NCI-H2029 treated with DMSO at 0.1 percent for 48 hours (cell line): ENCODE data around the gene PRIMA1.

ENCODE experiments used
- DNase-seq: peaks from one replicate; lab custom pipeline; 2025; lab: John Stamatoyannopoulos, UW

PRIMA1 gene

DNA sequence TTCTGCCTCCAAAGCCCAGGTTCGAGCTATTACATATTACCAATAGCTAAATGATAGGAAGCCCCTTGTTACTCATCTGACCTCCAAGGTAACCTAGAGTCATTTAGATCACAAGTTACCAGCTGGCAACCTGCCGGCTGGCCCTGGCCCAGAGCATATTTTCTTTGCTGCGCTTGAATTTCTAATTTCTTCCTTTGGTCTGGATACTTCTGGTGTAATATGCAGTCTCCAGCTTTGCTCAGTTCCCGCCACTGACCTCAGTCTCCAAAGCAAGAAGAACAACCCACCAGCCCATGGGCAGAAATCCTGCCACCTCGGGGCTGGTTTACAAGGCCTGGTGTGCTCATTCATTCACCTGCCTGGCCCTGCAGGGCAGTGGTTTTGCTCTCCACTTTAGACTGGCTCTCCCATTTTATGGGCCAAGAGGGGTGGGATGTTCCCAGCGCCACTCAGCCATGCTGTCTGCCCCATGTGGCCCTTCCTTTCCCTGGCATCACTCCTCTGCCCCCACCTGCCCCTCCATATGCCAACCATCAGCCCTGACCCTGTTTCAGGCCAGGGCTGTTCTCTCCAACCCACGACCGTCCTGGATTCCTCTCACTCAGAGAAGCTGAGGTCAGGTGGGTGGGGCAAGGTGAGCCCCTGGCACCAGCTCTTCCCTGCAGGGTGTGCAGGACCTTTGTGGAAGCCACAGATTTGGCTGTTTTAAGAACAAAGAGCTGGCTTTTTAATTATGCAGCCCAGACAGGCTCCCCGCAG, 76.0 kb downstream of the PRIMA1 start:
- no peak for DNase-seq

GRCh38 chr14:93709249-93709648, 79.0 kb downstream of the PRIMA1 start:
- no peak for DNase-seq

DNA sequence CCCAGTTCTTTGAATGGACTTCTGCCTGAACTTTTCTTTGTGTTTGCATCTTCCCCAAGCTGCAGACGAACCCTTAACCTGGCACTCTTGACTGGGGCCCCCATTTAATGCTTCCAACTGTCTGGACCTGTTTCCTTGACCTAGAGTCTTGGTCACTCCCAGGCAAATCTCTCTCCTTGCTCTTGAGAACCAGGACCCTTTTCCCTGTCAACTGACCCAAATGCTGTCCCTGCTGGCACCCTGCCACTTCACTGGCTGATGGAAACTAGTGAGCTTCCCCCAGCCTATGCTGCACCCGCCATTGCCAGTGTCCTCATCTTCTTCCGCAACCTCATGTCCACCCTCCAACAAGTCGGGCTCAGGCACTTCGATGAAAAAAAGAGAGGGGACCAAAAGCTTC, 79.5 kb downstream of the PRIMA1 start:
- no peak for DNase-seq

DNA sequence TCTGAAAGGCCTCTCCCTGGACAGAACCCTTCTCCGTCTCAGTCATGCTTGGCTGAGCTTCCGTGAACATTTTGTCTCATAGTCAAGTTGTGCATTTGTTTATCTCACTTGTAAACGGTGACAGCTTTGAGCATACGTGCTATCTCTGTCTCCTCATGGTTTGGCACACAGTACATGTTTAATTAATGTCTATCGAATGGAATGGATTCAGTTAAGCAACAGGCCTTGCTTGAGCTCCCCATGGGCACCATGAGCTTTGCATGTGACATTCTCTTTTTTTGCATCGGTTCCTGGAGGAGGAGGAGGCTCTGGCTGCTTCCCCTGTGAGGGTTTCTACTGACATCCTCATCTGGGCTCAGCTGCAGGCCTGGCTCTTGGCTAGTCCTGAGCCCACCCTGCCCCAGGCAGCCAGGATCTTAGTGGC, 80.0 kb downstream of the PRIMA1 start:
- no peak for DNase-seq

GRCh38 chr14:93707475-93707874, 80.8 kb downstream of the PRIMA1 start:
- DNase-seq: no peak

DNA sequence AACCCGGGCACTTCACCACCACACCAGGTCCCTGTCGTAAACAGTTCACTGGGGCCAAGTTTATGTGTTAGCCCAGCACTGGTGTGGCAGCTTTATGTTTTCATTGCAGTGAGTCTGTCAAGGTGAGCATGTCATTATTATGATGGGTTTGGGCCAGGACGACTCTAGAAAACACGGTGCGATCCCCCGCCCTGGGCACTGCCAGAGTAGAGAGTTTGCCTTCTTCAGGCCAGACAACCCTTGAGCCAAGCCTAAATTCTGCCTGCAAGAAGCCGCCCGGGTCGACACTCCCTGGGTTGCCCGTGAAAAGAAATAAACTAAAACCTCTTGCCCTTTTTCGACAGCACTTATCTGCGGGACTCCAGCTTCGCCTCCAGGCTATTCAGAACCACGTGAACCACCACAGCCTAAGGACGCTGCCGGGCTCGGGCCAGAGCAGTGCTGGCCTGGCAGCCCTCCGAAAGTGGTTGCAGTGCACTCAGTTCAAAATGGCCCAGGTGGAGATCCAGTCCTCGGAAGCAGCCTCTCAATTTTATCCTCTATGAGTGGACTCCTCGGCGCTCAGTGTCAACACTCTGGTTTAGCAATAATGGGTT, 81.8 kb downstream of the PRIMA1 start:
- DNase-seq: no peak

DNA sequence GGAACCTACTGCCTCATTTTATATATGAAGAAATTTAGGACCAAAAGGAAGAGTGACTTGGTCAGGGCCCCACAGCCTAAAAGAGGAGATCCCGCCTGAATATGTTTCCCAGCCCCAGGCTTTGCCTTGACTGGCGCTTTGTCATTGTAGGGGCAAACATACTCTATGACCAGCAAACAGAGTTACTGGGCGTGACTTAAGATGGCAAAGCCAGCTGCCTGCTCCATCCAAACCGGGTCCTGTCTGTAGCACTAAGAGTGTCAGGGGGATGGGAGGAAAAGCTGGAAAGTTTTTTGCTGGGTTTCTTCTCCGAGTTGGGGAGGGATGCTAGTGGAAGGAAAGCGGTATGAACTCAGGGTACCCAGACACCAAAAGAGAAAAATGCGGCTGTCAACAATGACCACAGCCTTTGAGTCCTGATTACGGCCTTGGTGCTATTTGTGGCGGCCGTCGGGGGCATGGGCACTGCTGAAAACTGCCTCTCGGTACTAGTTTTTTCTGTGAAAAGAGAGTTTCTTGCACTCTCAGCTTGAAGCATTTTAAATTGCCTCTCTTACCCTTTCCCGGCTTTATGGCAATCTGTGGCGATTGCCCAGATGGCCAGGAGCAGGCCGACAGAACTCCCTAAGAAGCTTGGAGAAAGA, 82.7 kb downstream of the PRIMA1 start:
- no peak for DNase-seq

DNA sequence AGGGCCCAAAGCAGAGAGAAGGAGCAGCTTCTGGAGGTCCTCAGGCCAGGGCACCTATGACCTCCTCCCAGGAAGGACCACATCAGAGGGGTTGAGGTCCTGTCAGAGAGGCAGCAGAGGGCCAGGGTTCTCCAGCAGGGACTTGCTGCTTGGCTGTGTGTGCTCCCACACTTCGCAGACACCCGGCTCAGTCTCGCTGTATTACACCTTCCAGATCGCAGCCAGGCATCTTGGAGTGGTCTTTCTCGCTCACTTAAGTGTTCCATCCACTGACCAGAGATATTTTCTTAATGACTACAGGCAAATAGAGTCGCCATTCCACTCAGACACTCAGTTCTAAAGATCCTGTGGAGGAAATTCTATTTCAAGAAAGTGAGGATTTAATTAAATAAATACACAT, 84.3 kb downstream of the PRIMA1 start:
- DNase-seq: no peak

GRCh38 chr14:93702946-93703345, 85.3 kb downstream of the PRIMA1 start:
- no peak for DNase-seq

- DNase-seq: no peak
These were observed 86.7 kb downstream of the PRIMA1 start for GRCh38 chr14:93701562-93701961.

DNA sequence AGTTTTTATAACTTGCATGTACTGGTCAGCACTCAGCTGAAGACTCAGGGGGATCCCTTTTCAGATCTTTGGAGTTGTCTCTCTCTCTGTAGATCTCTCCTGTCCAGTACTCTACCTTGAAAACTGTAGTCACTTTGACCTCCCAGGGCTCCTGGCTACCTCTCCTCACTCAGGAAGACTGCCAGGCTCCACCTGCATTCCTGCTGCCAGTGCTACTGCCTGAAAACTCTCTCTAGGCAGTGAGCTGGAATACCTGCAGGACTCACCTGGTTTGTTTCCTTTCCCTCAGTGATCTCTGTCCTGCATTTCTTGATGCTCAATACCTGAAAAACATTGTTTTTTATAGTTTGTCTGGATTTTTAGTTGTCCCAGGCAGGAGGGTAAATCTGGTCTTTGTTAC, 87.4 kb downstream of the PRIMA1 start:
- no peak for DNase-seq

DNA sequence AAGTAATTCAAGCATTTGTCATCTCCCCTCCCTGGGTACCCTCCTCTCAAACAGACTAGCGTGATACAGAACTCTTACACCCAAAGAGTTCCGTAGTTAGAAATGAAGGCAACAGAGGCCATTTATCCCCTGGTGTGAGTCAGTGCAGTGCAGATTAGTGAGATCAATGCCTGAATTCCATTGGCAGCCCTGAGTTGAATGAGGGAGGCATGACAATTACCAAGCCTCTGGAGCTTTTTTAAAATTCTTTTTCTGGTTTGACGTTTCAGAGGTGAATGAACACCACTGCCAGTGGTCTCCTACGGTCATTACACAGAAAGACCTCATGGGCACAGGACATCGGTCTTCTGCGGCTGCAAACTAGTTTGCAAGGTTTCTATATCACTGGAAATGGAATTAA, 94.4 kb downstream of the PRIMA1 start:
- DNase-seq: no peak

GRCh38 chr14:93691042-93691780, 97.1 kb downstream of the PRIMA1 start:
- DNase-seq: no peak

DNA sequence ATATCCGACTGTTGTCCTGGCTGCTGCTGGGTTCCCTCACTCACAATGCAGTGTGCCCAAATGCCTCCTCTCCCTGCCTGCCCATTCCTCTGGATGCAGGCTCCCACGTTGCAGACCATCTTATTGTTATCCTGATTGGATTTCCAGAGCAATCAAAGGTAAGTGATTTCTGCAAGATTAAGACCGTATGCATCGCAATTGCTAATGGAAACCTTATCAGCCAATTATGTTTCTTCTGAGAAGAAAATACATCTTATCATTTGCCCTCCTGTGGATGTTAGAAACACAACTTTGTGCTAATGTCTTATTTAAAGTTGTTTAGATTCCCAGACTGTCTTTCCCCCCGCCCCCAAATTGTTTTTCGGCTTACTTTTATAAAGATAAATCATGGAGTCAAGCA, 98.1 kb downstream of the PRIMA1 start:
- no peak for DNase-seq

DNA sequence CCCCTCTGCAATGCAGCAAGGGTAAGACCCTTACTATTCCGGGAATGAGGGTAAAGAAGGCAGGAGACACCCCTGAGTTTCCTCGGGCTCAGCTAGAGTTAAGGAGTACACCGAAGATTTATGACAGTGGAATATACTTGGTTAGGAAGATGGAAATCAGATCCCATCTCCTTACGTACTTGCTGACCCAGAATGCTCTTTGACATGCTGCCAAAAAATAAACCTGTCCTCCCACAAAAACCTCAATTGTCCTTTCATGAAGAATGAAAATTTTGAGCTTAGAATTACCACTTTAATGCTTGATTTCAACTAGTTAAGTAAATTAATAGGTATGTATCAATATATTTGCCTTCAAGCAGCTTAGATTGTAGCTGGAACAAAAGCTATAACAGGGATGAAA, 99.5 kb downstream of the PRIMA1 start:
- DNase-seq: no peak

DNA sequence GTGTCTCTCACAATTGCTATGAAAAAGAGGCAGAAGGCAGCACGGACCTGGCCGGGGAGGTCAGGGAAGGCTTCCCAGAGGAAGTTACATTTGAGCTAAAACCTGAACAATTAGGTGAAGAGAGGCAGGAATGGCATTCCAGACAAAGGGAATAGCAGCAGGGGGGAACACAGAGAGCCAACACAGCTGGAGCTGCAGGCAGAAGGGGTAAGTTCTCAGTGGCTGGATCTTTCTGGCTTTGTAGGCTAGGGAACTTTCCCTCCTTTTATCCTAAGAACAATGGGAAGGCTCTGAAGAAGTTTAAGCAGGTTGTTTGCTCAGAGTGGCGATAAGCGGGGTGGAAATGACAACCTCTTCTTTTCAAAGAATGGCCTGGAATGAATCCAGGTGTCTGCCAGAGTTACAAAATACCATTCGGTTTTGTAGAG, 100.0 kb downstream of the PRIMA1 start:
- DNase-seq: no peak

- DNase-seq: no peak
These were observed 102.0 kb downstream of the PRIMA1 start for GRCh38 chr14:93686268-93686667.

DNA sequence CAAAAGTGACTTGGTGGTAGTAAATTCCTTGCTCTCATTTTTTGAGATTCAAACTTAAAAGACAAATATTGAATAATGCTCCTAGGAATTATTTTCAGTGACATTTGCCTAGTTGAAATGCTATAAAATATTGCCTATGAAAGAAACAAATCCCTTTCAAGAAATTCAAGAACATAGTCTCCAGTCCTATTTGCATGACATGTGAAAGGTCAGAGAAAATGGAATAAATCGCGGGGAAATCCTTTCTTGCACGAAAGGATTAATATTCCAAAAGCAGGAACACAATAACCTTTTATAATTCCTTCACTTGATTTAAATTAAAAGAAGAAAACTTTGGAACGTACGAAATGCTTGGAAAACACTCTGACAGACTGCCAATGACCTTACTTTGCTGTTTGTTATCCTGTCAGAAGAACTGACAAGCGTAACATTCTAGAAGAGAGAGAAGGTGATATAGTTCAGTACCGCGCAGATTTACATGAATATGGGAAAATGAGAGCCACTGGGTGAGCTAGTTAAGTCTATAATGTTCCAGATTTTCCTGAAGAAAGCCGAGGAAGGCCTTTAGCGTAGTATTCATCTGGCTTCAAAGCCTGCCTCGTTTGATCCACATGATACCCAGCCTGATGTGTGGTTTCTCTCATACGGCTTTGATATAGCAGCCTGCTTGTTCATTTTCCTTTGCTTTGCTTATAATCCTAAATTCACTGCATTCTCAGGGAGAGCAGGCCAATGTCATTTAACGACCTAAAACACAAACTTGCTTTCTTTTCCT, 103.0 kb downstream of the PRIMA1 start:
- no peak for DNase-seq

- no peak for DNase-seq
These were observed 105.1 kb downstream of the PRIMA1 start for GRCh38 chr14:93683226-93683625.

- no peak for DNase-seq
These were observed 105.8 kb downstream of the PRIMA1 start for GRCh38 chr14:93682459-93682858.

DNA sequence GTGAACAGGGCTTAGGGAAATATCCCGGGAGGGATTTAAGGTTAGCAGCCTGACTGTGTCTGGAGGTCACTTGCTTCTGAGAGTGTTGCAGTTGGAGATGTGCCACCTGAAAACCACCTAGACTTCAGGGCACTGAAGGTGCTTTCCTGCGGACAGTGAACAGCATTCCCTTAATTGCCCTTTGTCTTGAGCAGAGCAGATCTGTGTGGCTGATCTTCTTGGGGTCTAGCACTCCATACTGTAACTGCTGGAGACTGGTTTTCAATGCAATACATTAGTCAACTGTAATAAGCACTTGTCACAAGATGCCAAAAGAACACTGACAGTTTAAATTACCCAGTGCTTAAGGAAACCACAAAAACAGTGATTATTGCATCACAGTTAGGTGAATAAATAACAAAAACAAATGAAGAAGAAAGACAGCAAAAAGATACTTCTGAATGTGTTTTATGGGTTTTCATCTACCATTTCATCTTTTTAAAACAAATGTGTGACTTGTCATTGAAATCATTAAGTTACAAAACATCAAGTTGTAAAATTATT, 111.8 kb downstream of the PRIMA1 start:
- DNase-seq: no peak

- DNase-seq: no peak
These were observed 112.6 kb downstream of the PRIMA1 start for GRCh38 chr14:93675651-93676050.
